ENCODE results near the gene DNAJB8. TPM values are rescaled to one million over a fixed set of nuclear protein-coding genes. Genes with fewer than 3 reads are reported as not detected.

Gene DNAJB8
- total and polyA plus RNA-seq, 9 of the 15 experiments (the other 6 are each of a cell fraction or from before 2014, with no cell fraction given) = not detected

DNA sequence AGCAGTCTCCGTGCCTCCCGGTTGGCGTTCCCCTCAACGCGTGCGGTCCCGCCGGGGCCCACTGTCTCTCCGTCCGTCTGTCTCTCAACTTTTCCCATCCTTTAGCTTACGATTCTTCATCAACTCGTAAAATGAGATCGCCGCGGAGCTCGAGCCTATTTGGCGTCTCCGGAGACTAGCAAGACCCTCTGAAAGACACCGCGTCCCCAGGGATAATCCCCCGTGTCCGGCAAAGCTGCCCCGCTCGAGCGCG, 22.9 kb upstream of the DNAJB8 start (continued):
- TF ChIP-seq, protein P1, sequence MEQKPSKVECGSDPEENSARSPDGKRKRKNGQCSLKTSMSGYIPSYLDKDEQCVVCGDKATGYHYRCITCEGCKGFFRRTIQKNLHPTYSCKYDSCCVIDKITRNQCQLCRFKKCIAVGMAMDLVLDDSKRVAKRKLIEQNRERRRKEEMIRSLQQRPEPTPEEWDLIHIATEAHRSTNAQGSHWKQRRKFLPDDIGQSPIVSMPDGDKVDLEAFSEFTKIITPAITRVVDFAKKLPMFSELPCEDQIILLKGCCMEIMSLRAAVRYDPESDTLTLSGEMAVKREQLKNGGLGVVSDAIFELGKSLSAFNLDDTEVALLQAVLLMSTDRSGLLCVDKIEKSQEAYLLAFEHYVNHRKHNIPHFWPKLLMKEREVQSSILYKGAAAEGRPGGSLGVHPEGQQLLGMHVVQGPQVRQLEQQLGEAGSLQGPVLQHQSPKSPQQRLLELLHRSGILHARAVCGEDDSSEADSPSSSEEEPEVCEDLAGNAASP (IDR thresholded peaks at IDR 0.05) = no peak

DNA sequence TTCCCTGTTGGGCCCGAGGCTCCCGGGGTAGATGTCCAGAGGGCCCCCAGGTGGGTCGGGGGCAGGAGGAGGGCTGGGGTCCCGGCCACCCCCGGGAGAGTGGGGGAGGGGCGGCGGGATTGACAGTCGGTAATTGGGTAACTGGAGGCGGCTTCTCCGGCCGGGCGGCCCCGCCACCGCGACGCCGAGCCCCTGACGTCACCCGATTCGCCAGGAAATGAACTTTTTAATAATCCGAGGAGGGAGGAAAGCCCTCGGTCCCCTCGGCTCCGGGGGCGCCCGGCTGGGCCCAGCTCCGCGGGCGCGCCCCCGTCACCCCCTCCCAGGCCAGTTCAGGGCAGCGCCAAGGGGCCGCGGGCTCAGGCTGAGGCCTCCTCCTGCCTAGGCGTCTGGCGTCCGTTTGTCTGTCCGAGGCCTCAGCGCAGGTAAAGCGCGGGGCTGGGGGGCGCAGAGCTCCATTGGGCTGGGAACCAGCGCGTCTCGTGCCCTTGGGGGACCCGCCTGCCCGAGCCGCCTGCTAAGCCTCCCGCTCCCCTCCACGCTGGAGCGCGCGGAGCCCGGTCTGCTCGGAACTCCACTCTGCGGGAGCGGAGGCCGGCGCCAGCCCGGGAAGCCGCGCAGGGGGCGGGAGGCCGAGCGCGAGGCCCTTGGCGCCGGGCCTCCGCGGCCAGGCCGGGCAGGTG, 22.4 kb upstream of the DNAJB8 start:
- H3K9ac ChIP-seq (ENCODE audit: insufficient read depth in 1 of 2, low read depth in 2 of 2, low read length in 2 of 2) = peak overlapping the region; percentile 98
- FAIRE-seq (peak; percentile 59), ATAC-seq (peak; percentile 12), DNase-seq (ENCODE audit: extremely low read depth in 1 of 4, low spot score in 3 of 4) (peak; percentile 54 to 84 (median 66))
- intact Hi-C loops (cut with micrococcal nuclease) (loop anchor here (2.0 to 5.0 kb wide), 2 partner anchors 58 to 78 kb away; no protein-coding TSS in a partner anchor), in situ Hi-C loops (cut with MboI) (no loop called here)
- peaks cover 71% of the 10 kb centered on the region for H3K36me3 ChIP-seq (ENCODE audit: control insufficient read depth, insufficient read depth, low read length)
- H4K20me1 ChIP-seq (replicated peaks; ENCODE audit: control insufficient read depth, insufficient read depth, low read length) = peaks cover 18% of the 10 kb centered on the region
- H3K4me1 ChIP-seq (replicated peaks in 1 of 2; ENCODE audit: control insufficient read depth in 2 of 2, insufficient read depth in 2 of 2, low read length in 2 of 2) = peaks cover 9 to 74% of the 10 kb centered on the region in 2 experiments
- WGBS (ENCODE audit: insufficient coverage, low coverage, missing lambda C conversion rate) = under 1% methylated on average over 41 of the region's 71 CpGs
- no TSS peak for BruUV-seq (replicated peaks)
- H3K27ac ChIP-seq (ENCODE audit: extremely low read depth, low read depth, low read length) = peak overlapping the region; percentile 98
- peak overlapping the region; percentile 98 for H3K4me3 ChIP-seq
- H3K9me1 ChIP-seq (ENCODE audit: control insufficient read depth, insufficient read depth, low read length) = no peaks in the 10 kb centered on the region
- H2AFZ ChIP-seq (ENCODE audit: low read depth, low read length) = peak overlapping the region; percentile 65; the same call in 1 of the 2 replicates
- no peaks in the 10 kb centered on the region for H3K9me3 ChIP-seq (replicated peaks; ENCODE audit: control insufficient read depth, insufficient read depth, low read depth, low read length)
- ChIA-PET CTCF (ENCODE audit: low intra/inter-chr PET ratio) (interaction anchor here (0.7 kb wide), 1 partner anchor 117 kb away, joined by 3 read pairs; no protein-coding TSS in a partner anchor), POLR2A (interaction anchor here (0.5 to 2.0 kb wide), 14 partner anchors 9 to 767 kb away, joined by 3 to 8 read pairs (median 4); no protein-coding TSS in a partner anchor)
- H3K4me2 ChIP-seq (ENCODE audit: insufficient read depth, low read length) = peak overlapping the region; percentile 92
- H3K27me3 ChIP-seq (ENCODE audit: control insufficient read depth in 2 of 2, insufficient read depth in 2 of 2, low read length in 2 of 2) = no peaks in the 10 kb centered on the region
- H3K79me2 ChIP-seq (ENCODE audit: control insufficient read depth, insufficient read depth, low read length) = peaks cover 100% of the 10 kb centered on the region
- TF ChIP-seq CEBPB (tag; IDR thresholded peaks at IDR 0.05) = peak; percentile 32; the same call in 1 of the 2 replicates
- TF ChIP-seq, protein P2, sequence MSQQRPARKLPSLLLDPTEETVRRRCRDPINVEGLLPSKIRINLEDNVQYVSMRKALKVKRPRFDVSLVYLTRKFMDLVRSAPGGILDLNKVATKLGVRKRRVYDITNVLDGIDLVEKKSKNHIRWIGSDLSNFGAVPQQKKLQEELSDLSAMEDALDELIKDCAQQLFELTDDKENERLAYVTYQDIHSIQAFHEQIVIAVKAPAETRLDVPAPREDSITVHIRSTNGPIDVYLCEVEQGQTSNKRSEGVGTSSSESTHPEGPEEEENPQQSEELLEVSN (IDR thresholded peaks at IDR 0.05; ENCODE audit: borderline replicate concordance in 1 of 2, extremely low read depth in 1 of 2, insufficient read depth in 1 of 2, insufficient read length in 1 of 2, low read depth in 1 of 2, low read length in 1 of 2, poor library complexity in 1 of 2, severe bottlenecking in 1 of 2) = peak in 1 of 2 experiments; percentile 7
- TF ChIP-seq CCNT2 (IDR thresholded peaks at IDR 0.05; ENCODE audit: borderline replicate concordance, extremely low read depth, insufficient read length, low read depth, low read length) = peak; percentile 68
- TF ChIP-seq, protein P3, sequence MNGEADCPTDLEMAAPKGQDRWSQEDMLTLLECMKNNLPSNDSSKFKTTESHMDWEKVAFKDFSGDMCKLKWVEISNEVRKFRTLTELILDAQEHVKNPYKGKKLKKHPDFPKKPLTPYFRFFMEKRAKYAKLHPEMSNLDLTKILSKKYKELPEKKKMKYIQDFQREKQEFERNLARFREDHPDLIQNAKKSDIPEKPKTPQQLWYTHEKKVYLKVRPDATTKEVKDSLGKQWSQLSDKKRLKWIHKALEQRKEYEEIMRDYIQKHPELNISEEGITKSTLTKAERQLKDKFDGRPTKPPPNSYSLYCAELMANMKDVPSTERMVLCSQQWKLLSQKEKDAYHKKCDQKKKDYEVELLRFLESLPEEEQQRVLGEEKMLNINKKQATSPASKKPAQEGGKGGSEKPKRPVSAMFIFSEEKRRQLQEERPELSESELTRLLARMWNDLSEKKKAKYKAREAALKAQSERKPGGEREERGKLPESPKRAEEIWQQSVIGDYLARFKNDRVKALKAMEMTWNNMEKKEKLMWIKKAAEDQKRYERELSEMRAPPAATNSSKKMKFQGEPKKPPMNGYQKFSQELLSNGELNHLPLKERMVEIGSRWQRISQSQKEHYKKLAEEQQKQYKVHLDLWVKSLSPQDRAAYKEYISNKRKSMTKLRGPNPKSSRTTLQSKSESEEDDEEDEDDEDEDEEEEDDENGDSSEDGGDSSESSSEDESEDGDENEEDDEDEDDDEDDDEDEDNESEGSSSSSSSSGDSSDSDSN (IDR thresholded peaks at IDR 0.05; ENCODE audit: borderline replicate concordance in 1 of 2, low read depth in 2 of 2, low read length in 2 of 2) = peak in 1 of 2 experiments; percentile 63; a peak in 3 of 4 replicates
- TF ChIP-seq POLR2A (conservative IDR thresholded peaks at IDR 0.05) = peak; percentile 47; the same call in 1 of the 2 replicates
- no peak for TF ChIP-seq YBX1 (IDR thresholded peaks at IDR 0.05)
- TF ChIP-seq, protein P4, sequence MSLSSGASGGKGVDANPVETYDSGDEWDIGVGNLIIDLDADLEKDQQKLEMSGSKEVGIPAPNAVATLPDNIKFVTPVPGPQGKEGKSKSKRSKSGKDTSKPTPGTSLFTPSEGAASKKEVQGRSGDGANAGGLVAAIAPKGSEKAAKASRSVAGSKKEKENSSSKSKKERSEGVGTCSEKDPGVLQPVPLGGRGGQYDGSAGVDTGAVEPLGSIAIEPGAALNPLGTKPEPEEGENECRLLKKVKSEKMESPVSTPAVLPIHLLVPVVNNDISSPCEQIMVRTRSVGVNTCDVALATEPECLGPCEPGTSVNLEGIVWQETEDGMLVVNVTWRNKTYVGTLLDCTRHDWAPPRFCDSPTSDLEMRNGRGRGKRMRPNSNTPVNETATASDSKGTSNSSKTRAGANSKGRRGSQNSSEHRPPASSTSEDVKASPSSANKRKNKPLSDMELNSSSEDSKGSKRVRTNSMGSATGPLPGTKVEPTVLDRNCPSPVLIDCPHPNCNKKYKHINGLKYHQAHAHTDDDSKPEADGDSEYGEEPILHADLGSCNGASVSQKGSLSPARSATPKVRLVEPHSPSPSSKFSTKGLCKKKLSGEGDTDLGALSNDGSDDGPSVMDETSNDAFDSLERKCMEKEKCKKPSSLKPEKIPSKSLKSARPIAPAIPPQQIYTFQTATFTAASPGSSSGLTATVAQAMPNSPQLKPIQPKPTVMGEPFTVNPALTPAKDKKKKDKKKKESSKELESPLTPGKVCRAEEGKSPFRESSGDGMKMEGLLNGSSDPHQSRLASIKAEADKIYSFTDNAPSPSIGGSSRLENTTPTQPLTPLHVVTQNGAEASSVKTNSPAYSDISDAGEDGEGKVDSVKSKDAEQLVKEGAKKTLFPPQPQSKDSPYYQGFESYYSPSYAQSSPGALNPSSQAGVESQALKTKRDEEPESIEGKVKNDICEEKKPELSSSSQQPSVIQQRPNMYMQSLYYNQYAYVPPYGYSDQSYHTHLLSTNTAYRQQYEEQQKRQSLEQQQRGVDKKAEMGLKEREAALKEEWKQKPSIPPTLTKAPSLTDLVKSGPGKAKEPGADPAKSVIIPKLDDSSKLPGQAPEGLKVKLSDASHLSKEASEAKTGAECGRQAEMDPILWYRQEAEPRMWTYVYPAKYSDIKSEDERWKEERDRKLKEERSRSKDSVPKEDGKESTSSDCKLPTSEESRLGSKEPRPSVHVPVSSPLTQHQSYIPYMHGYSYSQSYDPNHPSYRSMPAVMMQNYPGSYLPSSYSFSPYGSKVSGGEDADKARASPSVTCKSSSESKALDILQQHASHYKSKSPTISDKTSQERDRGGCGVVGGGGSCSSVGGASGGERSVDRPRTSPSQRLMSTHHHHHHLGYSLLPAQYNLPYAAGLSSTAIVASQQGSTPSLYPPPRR (CRISPR knock-in tag; IDR thresholded peaks at IDR 0.05; ENCODE audit: borderline replicate concordance) = no peak

Data from K562 (cell line).